ENCODE measurements around the gene HSPG2. TPM values are rescaled to one million over a fixed set of nuclear protein-coding genes. Genes with fewer than 3 reads are reported as not detected.
"Not testable (repeated sequence)": the region's sequence is repeated elsewhere in the genome, so short reads cannot be mapped to it uniquely, and the experiment has no call there.

Gene HSPG2
- total RNA-seq, 2 donors from 2014 or later, result 684 to 846 TPM

DNA sequence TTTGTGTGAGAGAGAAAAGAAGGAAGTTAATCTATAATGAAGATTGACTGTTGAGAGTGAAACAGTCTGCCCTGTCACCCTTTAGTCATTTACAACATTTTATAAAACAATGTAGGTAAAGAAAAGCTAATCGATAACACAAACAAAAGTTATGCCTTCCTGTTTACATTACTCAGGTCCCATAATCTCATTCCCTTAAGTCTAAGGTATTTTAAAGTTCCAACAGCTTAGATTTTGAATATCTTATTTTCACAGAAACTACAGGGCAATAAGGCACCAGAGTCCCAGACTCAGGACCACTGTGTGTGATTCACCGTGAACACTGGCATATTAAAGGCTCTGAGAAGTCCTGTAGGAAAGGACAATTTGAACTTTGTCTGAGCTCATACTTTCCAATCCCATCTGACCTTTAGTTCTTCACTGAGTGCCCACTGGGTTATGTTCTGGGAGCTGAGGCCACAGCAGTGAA, 35.9 kb upstream of the HSPG2 start:
- H3K9me3 ChIP-seq; DNase-seq (ENCODE audit: low spot score); H3K4me3 ChIP-seq; ATAC-seq (ENCODE audit: insufficient number of reproducible peaks, low FRiP score, low read depth); H3K27me3 ChIP-seq (replicated peaks; ENCODE audit: insufficient read depth); H3K27ac ChIP-seq; H3K36me3 ChIP-seq: not testable (repeated sequence)
- peaks cover 0 to 14% of the 10 kb centered on the region in 2 donors for H3K4me1 ChIP-seq (ENCODE audit: control insufficient read depth in 1 of 2, low read depth in 2 of 2)

DNA sequence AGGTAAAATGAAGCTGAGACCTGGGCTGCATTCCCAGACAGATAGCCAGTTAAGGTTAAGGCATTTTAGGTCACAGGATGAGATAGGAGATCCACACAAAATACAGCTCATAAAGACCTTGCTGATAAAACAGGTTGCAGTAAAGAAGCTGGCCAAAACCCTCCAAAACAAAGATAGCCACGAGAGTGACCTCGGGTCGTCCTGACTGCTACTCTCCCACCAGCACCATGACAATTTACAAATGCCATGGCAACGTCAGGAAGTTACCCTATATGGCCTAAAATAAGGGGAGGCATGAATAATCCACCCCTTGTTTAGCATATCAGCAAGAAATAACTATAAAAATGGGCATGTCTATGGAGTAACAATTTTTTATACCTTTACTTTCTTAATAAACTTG, 33.4 kb upstream of the HSPG2 start:
- not testable (repeated sequence) for H3K9me3 ChIP-seq; ATAC-seq (ENCODE audit: insufficient number of reproducible peaks, low FRiP score, low read depth); H3K27ac ChIP-seq; DNase-seq (ENCODE audit: low spot score); H3K36me3 ChIP-seq; H3K27me3 ChIP-seq (replicated peaks; ENCODE audit: insufficient read depth); H3K4me3 ChIP-seq
- peaks cover 0 to 14% of the 10 kb centered on the region in 2 donors for H3K4me1 ChIP-seq (ENCODE audit: control insufficient read depth in 1 of 2, low read depth in 2 of 2)

DNA sequence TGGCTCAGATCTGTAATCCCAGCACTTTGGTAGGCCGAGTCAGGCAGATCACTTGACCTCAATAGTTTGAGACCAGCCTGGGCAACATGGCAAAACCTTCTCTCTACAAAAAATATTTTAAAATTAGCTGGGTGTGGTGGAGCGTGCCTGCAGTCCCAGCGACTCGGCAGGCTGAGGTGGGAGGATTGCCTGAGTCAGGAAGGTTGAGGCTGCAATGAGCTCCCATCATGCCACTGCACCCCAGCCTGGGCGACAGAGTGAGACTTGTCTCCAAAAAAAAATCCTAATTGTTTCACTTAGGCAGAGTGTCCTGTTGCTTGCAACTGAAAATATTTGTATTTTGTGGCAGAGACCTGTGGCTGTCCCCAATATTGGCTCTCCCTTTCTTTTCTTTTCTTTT, 32.0 kb upstream of the HSPG2 start:
- not testable (repeated sequence) for H3K36me3 ChIP-seq; H3K27ac ChIP-seq; H3K4me3 ChIP-seq; H3K9me3 ChIP-seq; ATAC-seq (ENCODE audit: insufficient number of reproducible peaks, low FRiP score, low read depth); DNase-seq (ENCODE audit: low spot score); H3K27me3 ChIP-seq (replicated peaks; ENCODE audit: insufficient read depth); H3K4me1 ChIP-seq (ENCODE audit: control insufficient read depth in 1 of 2, low read depth in 2 of 2)

GRCh38 chr1:21967216-21967615, 30.1 kb upstream of the HSPG2 start:
- not testable (repeated sequence) for ATAC-seq (ENCODE audit: insufficient number of reproducible peaks, low FRiP score, low read depth); DNase-seq (ENCODE audit: low spot score); H3K27me3 ChIP-seq (replicated peaks; ENCODE audit: insufficient read depth); H3K4me1 ChIP-seq (ENCODE audit: control insufficient read depth in 1 of 2, low read depth in 2 of 2); H3K27ac ChIP-seq; H3K4me3 ChIP-seq; H3K9me3 ChIP-seq; H3K36me3 ChIP-seq

GRCh38 chr1:21966247-21967000, 29.3 kb upstream of the HSPG2 start:
- no peak overlapping the region for H3K27ac ChIP-seq
- TF ChIP-seq, protein P1, sequence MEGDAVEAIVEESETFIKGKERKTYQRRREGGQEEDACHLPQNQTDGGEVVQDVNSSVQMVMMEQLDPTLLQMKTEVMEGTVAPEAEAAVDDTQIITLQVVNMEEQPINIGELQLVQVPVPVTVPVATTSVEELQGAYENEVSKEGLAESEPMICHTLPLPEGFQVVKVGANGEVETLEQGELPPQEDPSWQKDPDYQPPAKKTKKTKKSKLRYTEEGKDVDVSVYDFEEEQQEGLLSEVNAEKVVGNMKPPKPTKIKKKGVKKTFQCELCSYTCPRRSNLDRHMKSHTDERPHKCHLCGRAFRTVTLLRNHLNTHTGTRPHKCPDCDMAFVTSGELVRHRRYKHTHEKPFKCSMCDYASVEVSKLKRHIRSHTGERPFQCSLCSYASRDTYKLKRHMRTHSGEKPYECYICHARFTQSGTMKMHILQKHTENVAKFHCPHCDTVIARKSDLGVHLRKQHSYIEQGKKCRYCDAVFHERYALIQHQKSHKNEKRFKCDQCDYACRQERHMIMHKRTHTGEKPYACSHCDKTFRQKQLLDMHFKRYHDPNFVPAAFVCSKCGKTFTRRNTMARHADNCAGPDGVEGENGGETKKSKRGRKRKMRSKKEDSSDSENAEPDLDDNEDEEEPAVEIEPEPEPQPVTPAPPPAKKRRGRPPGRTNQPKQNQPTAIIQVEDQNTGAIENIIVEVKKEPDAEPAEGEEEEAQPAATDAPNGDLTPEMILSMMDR (IDR thresholded peaks at IDR 0.05), result no peak
- no peaks in the 10 kb centered on the region for H3K27me3 ChIP-seq (replicated peaks; ENCODE audit: insufficient read depth)
- ATAC-seq (ENCODE audit: insufficient number of reproducible peaks, low FRiP score, low read depth) (no peak), DNase-seq (ENCODE audit: low spot score) (no peak)
- no peaks in the 10 kb centered on the region for H3K9me3 ChIP-seq
- H3K4me3 ChIP-seq, result no peak overlapping the region
- H3K36me3 ChIP-seq, result no peaks in the 10 kb centered on the region
- no peaks in the 10 kb centered on the region for H3K4me1 ChIP-seq (ENCODE audit: control insufficient read depth in 1 of 2, low read depth in 2 of 2)

DNA sequence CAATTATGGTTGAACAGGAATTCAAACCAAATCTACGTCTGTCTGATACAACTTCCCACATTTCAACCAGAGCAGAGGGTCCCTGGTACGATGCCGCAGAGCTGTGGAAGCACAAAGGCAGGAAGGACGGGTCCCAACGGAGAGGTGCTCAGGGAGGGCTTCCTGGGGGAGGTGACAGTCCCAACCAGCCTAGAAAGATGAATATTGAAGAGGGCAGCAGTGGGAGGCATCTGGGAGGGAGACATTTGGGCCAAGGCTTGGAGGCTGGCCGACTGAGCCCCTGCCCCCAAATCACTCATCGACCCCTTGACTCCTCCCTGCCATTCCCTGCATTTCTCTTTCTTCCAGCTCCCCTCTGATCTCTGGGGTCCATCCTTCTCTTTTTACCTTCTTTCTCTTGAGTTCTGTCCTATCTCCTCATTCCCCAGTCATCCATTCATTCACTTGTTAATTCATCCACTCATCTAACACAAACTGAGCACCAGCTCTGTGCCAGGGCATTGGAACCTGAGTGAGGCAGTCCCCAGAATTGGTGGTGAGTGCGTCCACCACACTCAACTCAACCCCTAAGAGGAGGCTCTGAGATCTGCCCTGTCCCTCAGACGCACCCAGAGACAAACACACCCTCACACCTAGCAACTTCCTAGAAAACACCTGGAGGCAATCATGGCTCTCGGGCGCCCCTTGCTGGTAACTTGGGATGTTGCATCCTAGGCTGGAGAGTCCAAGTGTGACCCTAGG, 26.5 kb upstream of the HSPG2 start:
- peak; percentile 37 for DNase-seq (ENCODE audit: low spot score)
- H3K27me3 ChIP-seq (replicated peaks; ENCODE audit: insufficient read depth), result no peaks in the 10 kb centered on the region
- peak; percentile 73 for ATAC-seq (ENCODE audit: insufficient number of reproducible peaks, low FRiP score, low read depth)
- no peaks in the 10 kb centered on the region for H3K36me3 ChIP-seq
- TF ChIP-seq, protein P1 (IDR thresholded peaks at IDR 0.05), result peak; percentile 92
- no peak overlapping the region for H3K4me3 ChIP-seq
- no peaks in the 10 kb centered on the region for H3K9me3 ChIP-seq
- H3K4me1 ChIP-seq (ENCODE audit: control insufficient read depth in 1 of 2, low read depth in 2 of 2), result no peaks in the 10 kb centered on the region
- H3K27ac ChIP-seq, result no peak overlapping the region

GRCh38 chr1:21961799-21962198, 24.7 kb upstream of the HSPG2 start:
- no peaks in the 10 kb centered on the region for H3K9me3 ChIP-seq
- H3K4me1 ChIP-seq (ENCODE audit: control insufficient read depth in 1 of 2, low read depth in 2 of 2), result peaks cover 5 to 8% of the 10 kb centered on the region in 2 donors
- DNase-seq (ENCODE audit: low spot score) (no peak), ATAC-seq (ENCODE audit: insufficient number of reproducible peaks, low FRiP score, low read depth) (no peak)
- H3K4me3 ChIP-seq, result no peak overlapping the region
- H3K27me3 ChIP-seq (replicated peaks; ENCODE audit: insufficient read depth), result no peaks in the 10 kb centered on the region
- H3K27ac ChIP-seq, result no peak overlapping the region
- no peaks in the 10 kb centered on the region for H3K36me3 ChIP-seq
- TF ChIP-seq, protein P1 (IDR thresholded peaks at IDR 0.05), result no peak

All from thoracic aorta (tissue), 2 donors.